Amniotic epithelial cell (primary cell): ENCODE measurements around the gene STPG1.

ENCODE experiments used
- DNase-seq: peaks from one replicate; pipeline ENCODE4 v3.0.0-alpha.2; 2010; ENCODE audit warnings: low read depth

Gene STPG1

DNA sequence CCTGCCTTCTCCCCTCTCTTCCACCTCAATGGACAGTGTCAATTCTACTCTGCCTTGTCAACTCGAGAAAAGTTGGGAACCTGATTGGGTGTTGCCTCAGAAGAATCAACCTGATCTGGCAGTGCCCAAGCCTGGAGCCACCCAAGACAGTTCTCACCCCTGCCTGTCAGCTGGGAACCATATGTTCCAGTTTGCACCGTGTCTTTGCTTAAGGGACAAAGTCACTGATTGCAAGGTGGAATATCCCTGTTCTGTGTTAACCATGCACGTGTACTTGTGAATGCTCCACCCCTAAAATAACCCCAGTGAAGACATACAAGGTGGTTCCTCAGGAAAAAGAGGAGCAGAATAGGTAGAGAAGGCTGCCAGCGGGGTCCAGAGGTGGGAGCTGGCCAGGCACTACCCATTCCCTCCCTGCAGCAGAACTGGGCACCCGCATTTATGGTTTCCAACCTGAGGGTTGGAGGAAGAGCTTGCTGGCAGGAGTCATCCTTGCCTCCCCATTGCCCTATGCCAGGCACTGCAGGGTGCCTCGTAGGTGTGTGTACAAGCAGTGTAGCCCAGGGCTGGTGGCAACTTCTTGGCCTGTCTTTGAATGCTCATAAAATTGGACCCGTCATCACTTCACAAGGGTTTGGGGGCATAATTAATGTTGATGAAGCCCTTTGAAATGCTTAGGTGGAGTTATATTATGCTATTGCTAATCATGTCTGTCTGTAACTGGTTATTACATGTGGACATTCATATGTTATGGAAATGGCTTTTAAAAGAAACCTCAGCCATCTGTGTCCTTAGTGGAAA lies 13.4 kb upstream of the STPG1 start:
- no peak for DNase-seq

DNA sequence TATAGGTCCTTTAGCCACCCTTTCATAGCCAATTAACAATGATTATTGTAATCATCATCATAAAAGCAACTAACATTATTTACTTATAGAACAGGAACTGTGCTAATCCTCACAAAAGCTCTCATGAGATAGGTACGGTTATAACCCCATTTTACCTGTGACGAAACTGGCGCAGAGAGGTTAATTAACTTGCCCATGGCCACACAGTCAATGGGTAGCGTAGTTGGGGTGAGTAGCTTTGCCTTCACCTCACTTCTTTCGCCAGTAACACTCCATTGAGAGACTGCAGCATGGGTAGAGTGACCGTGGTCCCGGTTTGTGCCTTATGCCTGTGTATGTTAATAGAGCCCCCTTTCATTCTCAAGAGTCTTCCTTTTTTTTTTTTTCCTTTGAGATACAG lies 12.3 kb upstream of the STPG1 start:
- DNase-seq = no peak

DNA sequence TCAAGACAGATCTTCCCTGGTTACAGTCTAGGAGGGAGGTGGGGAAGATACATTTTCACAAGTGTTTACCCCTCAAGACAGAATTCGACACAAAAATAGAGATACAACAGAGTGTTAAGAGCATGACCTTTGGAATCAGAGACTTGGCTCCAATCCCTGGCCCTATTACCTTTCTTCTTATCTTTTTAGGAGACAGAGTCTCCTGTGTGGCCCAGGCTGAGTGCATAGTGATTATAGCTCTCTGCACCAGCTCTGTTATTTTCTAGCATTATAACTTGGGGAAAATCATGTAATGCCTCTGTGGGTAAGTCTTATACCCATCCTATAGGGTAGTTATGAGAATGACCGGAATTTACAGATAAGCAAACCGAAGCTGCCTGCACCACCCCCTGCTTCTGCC lies 11.9 kb upstream of the STPG1 start:
- DNase-seq = no peak

DNA sequence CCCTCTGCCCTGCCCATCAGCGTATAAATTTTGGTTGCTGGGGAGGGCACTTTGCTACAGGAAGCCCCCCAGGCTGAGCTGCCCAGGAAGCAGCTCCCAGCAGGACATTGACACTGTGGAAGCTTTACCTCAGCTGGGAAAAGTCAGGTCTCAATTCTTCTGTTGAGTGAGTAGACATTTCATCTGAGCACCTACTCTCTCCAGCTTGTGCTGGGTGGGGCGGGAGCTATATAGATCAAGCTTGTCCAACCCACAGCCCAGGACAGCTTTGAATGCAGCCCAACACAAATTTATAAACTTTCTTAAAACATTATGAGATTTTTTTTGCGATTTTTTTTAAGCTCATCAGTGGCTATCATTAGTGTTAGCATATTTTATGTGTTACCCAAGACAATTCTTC lies 11.4 kb upstream of the STPG1 start:
- DNase-seq = no peak

DNA sequence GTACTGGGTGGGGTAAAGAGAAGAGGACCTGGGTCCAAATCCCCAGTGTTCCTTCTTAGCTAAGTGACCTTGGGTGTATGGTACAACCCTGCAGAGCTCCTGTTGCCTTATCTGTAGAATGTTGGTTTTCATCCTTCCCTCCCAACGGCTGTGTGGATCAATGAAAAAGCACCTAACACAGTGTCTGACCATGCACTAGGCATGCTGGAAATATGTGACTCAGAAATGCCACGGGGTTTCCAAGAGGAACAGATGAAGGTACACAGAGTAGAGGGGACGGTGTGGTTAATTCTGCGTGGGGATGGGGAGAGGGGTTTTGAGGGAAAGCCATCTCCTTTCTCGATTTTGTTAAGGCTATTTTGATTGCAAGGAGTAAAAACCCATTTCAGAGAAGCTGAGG lies 10.6 kb upstream of the STPG1 start:
- no peak for DNase-seq

DNA sequence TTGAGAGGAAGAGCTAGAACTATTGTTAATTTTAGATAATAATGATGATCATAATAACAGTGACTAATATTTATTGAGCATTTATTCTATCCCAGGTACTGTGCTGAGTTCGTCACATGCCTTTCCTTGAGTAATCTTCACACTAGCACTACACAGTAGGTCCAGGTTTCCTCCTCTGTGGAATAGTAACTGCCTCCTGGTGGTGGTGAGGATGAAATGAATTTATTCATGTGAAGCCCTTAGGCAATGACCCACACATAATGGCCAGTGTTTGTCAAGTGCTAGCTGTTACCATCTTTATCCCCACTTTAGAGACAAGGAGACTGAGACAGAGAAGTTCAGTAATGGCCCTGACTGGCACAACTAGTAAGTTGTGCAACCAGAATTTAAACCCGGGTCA lies 7.9 kb upstream of the STPG1 start:
- no peak for DNase-seq

DNA sequence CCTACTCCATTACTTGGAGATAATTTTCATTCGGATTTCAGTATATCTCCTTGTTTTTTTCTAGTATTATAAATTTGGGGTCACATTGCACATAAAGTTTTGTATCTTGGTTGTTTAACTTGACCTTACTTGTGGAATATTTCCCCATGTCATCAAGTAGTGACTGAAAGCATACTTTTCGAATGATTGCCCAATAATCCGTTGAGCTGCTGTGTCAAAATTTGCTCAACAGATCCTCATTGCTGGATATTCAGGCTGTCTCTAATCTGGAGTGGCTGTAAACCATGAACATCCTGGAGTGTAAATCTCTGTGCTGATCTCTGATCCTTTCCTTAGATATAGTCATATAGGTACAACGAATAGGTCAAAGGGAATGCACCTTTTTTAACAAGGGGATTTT lies 7.0 kb upstream of the STPG1 start:
- peak; percentile 84 for DNase-seq

DNA sequence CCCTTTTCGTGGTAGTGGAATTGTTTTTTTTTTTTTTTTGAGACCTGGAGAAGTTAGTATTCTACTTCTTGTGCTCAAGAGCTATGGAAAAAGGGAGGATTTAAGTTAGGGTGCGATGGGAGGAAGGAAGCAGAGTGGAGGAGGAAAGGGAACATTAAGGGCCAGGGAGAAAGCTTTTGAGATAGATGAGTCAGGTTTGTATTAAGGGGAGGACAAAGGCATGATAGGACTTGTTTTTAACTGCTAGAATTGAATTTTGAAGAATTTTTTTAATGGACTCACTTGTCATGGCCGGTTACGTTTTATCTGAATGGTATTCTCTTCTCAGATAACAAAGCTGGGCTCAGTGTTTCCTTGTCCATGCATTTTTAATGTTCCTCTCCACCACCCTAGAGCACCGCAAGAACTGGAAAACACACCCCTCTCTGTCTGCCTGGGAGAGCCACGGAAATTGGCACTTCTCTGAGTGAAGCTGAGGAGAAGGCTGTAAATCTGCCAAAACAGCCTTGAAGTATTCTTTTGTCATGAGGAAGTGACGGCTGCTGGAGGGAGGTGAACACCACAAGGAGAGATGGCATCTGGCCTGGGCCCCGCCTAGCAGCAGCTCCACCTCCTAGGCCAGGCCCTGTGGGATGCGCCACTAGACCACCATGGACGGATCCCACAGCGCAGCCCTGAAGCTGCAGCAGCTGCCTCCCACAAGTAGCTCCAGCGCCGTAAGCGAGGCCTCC lies 5.5 kb upstream of the STPG1 start:
- peak; percentile 32 for DNase-seq

DNA sequence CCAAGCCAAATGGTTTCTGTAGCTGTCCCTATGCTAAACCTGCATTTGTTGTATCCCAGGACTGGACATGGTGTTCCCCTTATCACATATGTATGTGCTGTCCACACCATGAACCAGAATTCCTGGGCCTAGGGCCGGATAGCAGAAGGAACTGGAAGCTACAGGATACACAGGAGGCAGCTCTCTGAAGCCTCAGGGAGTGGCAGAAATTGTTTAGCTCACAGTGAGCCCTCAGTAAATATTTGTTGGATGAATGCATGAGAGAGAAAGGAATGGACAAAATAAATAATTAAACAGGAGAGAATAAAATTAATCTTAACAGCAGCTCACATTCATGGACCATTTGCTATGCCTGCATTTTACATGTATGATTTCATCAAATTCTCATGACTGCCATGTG lies 4.1 kb upstream of the STPG1 start:
- peak; percentile 63 for DNase-seq

DNA sequence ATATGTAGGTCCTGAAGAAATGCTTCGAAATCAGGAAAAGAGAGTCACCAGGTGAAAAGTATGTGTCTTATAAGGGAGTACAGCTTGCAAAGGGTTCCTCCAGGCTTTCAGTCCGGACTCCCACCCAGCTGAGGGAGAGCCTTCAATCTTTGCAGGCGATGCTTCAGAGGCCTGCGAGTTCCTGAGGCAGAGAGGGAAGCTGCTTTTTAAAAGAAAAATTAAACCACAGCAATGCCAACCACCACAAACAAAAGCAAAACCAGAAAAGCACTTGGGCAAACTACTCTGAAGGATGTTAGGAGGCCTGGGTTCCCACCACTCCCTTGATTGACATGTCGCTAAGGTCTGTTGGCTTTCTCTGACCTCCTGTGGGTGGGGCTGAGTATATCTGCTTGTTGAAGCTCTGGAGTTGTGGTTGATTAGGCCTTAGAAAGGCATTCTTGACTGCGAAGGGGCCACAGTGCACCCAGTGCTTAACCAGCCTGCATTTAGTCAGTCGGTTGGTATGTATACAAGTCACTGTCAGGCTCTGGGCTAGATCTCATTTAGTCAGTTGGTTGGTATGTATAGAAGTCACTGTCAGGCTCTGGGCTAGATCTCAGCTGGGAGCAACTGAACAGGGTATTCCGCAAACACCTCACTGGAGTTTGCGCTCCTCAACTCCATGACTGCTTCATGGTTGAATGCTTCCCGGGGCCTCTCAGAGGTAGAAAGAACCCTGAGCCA lies 3.2 kb upstream of the STPG1 start:
- peak; percentile 99 for DNase-seq

DNA sequence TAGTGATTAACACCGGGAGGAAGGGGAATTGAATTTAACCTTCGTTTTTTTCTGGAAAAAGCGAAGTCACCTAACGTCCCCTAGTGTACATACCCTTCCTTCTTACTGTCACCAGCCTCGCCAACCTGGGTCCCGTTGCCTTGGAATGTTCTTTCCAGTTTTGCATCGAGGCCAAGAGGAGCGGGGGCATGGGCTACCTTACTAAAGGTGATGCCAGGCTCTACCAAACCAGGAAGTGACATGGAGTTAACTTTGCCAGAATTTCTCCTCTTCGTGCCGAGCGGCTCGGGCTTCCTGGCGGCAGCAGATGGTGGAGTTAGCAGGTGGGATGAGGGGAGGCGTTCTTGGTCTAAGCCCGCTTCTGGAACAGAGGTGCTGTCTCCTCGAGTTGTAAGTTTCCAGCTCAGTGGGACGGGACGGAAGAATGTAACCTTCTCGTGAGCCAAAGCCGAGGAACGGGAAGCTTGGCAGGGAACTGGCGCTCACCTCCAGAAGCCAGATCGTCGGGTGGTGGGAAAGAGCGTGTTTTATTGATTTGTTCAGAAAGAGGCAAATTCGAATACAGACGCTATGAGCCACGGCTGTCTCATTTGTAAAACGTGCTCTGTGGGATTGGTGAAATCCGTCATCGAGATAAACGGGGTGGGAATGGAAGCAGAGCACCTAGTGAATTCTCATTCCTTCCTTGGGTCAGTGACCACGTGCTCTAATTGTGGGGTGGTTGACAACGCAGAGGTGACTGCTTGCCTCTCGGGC lies 2.5 kb upstream of the STPG1 start:
- DNase-seq = no peak

DNA sequence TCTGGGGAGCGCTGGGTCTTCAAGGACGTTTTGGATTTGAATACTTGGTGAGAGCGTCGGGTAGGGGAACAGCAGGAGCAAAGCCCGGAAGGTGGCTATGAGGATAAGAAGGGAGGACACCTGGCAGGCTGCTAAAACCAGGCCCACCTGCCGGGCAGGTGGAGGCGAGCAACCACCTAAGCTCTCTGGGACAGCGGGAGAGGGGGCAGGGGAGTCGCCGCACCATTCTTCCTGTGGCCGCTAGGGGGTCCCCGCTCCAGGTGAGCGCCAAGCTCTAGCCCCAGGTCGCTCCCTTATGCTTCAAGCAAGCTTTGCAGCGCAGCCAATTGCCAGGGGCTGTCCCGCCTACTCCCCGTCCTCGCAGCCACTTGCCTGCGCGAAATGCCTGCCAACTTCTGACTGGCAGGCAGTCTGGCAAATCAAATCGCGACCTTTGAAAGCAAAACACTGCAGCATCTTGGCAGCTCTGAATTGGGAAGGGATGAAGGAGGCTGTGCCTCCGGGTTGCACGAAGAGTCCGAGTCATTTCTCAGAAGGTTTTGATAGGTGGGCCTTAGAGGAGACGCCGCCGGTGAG lies 1.8 kb upstream of the STPG1 start, which contains the start of gene NIPAL3:
TSS of gene NIPAL3 (plus strand) at position 469 of the 576 bp plus-strand sequence. CDS start 3,746 bp downstream, outside the sequence.
- peak; percentile 99 for DNase-seq

DNA sequence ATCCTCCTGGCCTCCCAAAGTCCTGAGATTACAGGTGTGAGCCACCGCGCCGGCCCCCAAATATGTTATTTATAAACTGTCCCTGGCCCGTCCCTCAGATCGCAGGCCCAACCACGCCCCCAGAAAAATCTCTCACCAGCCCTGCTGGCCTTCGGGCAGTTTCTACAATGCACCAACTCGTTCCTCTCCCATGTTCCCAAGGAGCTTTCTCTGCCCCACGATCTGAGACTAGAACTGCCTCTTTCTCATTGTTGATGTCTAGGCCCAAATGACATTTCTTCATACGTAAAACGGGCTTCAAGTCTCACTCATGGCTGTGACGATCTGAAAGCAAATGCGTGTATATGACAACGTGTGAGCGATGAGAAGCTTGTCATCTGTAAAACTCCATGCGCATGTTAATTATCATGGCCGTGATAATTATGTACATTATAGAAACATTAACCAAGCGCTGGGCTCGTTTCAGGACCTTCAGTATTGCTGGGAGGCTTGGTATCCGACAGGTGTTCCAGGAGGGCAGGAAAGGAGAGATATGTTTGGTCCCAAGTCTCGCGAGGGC lies 1.3 kb upstream of the STPG1 start:
- DNase-seq = no peak

DNA sequence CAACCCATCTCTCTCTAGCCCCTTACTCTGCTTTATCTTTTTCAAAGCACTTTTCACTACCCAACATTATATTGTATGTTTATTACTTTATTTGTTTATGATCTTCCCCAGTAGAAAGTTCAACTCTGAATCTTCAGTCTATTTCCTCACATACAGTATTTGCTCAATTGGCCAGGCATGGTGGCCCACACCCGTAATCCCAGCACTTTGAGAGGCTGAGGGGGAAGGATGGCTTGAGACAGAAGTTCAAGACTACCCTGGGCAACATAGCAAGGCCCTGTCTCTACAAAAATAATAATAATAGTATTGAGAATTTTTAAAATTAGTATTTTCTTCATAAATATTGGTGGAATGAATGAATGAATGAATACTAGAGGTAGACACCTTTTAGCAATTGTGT lies 1.2 kb downstream of the STPG1 start:
- no peak for DNase-seq

DNA sequence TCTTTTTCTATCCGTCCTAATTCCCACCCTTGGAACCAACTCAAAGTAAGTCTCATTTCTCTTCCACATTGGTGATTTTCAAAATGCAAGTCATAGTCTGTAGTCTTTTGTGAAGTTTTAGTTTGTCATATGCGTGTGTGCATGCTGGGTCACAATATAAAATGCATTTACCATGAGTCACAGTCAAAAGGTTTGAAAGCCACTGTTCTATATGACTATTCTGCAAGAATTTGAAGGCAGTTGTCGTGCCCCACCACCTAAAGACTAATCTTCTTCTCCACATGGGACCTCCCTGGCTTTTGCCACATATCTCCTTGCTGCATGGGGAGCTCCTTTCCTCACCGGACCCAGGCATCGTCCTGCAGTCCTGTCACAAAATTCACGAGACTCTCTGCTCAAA lies 1.6 kb downstream of the STPG1 start:
- no peak for DNase-seq

DNA sequence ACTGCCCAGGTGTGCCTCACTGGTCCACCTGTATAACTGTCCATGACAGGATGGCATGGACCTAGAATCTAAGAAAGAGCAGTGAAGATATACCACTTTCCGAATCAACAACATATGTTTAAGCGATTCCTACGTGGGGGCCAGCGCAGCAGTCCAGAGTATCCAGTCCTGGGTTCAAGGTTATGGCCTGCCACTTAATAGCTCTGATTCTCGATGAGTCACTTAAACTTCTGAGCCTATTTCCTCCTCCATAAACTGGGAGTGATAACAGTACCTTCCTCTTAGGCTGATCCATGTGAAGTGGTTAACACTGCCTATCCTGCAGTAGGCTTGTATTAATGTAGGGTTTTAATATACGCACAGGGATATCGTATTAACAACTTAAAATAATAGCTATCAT lies 2.8 kb downstream of the STPG1 start:
- no peak for DNase-seq

DNA sequence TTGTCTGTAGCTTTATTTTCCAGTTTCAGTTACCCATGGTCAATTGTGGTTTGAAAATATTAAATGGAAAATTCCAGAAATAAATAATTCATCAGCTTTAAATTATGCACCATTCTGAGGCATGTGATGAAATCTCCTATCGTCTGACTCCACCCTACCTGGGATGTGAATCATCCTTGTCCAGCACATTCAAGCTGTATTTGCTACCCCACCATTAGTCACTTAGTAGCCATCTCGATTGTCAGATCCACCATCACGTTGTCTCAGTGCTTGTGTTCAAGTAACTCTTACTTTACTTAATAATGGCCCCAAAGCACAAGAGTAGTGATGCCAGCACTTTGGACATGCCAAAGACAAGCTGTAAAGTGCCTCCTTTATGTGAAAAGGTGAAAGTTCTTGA lies 4.0 kb downstream of the STPG1 start:
- peak; percentile 91 for DNase-seq

DNA sequence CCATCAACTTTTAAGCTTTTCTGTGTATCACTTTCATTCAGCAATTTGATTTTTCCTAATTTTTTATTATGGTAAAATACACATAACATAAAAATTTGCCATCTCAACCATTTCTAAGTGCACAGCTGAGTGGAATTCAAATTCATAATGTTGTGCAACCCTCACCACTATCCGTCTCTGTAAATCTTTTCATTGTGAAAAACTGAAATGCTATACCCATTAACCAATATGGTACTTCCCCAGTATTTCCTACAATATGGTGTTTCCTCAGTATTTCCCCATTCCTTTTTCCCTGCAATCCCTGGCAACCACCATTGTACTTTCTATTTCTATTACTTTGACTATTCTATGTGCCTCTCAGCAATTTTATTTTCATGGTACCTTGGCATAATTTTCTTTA lies 6.8 kb downstream of the STPG1 start:
- peak; percentile 54 for DNase-seq

DNA sequence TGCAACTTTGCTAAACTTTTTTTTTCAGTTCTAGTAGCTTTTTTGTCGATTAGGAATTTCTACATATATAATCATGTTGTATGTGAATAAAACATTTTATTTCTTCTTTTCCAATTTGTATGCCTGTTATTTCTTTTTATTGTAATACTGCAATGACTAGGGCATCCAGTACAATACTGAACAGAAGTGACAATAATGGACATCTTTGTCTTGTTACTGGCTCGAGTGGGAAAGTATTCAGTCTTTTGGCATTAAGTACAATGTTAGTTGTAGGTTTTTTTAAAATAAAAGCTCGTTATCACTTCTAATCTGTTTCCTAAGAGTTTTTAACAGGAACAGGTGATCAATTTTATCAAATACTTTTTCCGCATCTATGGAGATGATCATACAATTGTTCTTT lies 9.8 kb downstream of the STPG1 start:
- DNase-seq = no peak

DNA sequence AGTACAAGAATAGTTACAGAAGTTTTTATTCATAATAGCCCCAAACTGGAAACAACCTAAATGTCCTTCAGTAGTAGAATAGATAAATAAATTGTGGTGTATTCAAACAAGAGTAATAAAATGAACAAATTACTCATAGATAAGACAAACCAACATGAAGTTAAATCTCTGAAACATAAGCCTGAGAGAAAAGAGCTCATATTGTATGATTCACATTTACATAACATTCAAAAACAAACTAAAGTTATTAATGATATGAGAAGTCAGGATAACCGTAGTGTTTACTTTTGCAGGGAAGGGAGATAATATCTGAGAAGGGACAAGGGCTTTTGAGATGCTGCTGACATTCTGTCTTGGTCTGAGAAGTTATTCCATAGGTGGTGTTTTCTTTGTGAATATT lies 13.5 kb downstream of the STPG1 start:
- DNase-seq = peak; percentile 81

DNA sequence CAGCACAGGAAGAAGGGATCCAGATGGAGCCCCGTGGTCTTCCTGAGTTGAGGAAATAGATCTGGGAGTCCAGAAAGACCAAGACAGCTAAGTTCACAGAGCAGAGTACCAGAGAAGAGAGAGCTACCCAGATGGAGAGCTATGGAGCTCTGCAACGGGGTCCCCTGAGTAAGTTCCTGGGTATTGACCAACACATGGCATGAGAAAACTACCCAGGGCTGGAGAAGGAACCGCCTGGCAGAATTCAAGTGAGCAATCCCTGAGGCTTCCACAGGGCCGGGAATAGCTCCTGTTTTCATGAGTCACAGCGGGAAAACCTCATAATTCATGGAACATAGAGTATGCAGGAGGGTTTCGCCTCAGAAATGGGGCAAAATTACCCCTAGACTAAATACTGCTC lies 19.7 kb downstream of the STPG1 start:
- DNase-seq = peak; percentile 95
